GM21360 (cell line): ENCODE data around the gene RNF113B.

ENCODE experiments used
- ATAC-seq: cut with Tn5 transposase; IDR thresholded peaks from one replicate; pipeline ENCODE4 v1.9.1; 2021; ENCODE audit warnings: mild to moderate bottlenecking, moderate library complexity; ENCODE audit not compliant: unreplicated experiment

RNF113B gene

GRCh38 chr13:98142380-98143156, 34.5 kb downstream of the RNF113B start, which contains the start of gene FARP1:
Gene FARP1, plus strand, starts transcription at chr13:98143094. Its CDS starts 70,149 bp downstream, at chr13:98213243.
- ATAC-seq = peak; percentile 71

DNA sequence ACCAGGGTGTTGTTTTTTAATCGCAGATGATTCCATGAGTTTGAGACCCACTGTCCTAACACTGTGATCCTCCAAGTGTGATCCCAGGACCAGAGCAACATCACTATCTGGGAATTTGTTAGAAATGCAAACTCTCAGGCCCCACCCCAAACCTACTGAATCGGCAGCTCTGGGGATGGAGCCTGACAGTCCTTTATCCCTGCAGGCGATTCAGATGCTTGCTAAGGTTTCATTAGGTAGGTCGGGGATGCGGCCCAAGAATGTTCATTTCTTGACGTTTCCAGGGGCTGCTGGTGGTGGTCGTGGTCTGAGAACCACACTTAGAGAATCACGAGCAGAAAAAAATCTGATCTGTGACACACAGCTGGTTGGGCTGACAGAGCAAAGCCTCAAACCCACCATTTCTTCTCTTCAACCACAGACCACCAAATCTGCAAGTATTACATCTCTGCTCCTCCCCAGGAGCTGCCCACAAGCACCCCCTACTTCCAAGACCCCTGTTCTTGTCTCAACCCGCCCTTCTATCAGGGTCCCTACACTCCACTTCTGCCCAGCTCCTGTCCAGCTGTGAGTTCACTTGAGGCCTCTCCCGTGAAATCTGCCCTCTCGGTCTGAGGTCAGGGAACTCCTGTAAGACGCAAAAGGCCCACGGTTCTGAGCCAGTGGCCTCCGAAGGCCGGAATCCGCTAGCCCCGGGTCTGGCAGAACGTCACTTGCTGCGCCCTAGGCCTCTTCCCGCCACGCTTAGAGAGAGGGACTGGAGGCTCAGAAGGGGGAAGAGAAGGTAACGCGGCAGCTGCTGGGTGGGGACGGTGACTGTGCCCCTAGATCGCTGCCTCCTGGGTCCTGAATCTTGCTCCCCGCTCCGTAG, 35.3 kb downstream of the RNF113B start:
- no peak for ATAC-seq

DNA sequence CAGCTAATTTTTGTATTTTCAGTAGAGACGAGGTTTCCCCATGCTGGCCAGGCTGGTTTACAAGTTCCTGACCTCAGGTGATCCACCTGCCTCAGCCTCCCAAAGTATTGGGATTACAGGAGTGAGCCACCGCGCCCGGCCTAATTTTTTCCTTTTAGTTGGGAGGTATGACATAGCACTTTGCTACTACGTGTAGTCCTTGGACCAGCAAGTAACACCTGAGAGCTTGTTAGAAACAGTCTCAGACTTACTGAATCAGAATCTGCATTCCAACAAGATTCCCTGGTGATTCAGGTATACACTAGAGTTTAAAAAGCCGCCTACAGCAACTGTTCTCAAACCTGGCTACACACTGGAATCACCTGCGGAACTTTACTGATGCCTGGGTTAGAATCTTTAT, 36.0 kb downstream of the RNF113B start:
- no peak for ATAC-seq

DNA sequence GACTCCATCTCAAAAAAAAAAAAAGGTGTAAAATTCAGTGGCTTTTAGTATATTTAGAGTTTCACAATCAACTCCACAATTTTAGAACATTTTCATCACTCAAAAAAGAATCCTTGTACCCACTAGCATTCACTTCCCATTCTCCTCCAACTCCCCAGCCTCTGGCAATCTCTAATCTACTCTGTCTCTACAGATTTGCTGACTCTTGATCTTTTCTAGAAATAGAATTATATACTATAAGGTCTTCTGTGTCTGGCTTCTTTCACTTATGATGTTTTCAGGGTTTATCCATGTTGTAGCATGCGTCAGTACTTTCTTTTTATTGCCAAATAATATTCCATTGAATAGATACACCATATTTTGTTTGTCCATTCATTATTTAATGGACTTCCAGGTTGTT, 42.2 kb downstream of the RNF113B start:
- ATAC-seq = no peak

DNA sequence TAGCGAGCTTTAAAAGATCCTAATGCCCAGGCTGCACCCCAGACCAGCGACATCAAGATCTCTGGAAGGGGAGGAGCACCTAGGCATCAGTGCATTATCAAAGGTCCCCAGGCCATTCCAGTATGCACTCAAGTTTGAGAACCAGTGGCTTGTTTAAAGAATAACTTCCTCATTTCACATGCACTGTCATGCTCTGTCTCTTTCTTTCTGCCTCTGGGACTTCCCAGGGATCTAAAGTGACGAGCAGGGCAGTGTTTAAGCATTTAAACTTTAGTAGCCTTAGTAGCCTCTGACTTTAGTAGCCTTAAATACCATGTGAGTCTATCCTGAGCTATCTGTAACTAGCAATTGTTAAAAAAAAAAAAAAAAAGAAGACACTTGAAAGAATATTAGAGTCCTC, 43.1 kb downstream of the RNF113B start:
- ATAC-seq = peak; percentile 95

DNA sequence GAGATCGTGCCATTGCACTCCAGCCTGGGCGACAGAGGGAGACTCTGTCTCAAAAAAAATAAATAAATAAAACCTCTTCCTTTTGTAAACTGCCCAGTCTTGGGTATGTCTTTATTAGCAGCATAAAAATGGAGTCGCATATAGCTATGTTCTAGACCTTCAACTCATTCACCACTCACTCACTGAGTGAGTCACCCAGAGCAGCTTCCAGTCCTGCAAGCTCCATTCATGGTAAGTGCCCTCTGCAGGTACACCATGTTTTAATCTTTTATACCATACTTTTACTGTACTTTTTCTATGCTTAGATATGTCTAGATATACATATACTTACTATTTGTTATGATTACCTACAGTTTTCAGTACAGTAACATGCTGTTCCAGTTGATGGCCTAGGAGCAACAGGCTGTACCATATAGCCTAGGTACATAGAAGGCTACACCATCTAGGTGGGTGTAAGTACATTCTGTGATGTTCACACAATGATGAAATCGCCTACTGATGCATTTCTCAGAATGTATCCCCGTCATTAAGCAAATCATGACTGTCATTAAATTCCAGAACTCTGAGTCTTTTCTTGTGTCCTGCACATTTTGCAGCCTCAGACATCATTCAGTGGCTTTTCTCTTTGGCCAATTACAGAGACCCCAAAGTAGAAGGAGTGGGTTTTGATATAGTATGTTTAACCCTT, 47.9 kb downstream of the RNF113B start:
- no peak for ATAC-seq
